B cell (primary cell): ENCODE results near the gene TENT4A.

Experiments
- EZH2 ChIP-seq: IDR thresholded peaks from 2 replicates; pipeline ENCODE4 v1.6.1; 2012; ENCODE audit warnings: borderline replicate concordance, low read depth, mild to moderate bottlenecking, moderate library complexity, low read length; ENCODE audit not compliant: insufficient read depth, poor library complexity, severe bottlenecking
- TF ChIP-seq, protein P1 (sequence below): fragments of 200-600 bp; IDR thresholded peaks from one replicate; pipeline ENCODE4 v1.8.0; 2022; ENCODE audit warnings: antibody characterized with exemption, mild to moderate bottlenecking

DNA sequence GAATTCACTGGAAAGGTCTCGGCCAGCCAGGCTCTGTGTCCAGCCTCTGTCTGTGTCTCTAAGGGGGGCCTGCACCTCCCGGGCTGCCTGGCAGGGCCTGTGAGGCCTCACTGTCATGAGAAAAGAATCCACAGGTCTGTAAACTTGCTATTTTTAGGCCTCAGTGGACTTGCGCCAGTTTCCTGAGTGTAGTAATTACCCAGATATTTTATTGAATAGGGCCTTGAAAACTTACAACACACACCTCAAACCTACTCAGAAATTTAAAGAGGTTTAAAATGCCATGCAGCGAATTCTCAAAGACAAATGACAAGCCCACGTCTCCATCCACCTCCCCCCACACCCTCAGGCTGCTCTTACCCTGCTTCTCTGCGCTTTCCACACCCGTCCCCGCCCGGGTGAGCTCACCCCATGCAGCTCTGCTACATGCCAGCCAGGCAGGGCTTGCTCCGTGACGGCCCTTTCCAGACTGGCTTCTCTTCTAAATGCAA is 8.8 kb upstream of the TENT4A start:
- TF ChIP-seq EZH2 = no peak
- TF ChIP-seq, protein P1, sequence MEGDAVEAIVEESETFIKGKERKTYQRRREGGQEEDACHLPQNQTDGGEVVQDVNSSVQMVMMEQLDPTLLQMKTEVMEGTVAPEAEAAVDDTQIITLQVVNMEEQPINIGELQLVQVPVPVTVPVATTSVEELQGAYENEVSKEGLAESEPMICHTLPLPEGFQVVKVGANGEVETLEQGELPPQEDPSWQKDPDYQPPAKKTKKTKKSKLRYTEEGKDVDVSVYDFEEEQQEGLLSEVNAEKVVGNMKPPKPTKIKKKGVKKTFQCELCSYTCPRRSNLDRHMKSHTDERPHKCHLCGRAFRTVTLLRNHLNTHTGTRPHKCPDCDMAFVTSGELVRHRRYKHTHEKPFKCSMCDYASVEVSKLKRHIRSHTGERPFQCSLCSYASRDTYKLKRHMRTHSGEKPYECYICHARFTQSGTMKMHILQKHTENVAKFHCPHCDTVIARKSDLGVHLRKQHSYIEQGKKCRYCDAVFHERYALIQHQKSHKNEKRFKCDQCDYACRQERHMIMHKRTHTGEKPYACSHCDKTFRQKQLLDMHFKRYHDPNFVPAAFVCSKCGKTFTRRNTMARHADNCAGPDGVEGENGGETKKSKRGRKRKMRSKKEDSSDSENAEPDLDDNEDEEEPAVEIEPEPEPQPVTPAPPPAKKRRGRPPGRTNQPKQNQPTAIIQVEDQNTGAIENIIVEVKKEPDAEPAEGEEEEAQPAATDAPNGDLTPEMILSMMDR = no peak
